ENCODE results near the gene TMEM184A. TPM values are rescaled to one million over a fixed set of nuclear protein-coding genes. Genes with fewer than 3 reads are reported as not detected.

The TMEM184A gene
- total and polyA plus RNA-seq, 2 of the 4 experiments (the other 2 are of a cell fraction) = 0.36 to 1.9 TPM

DNA sequence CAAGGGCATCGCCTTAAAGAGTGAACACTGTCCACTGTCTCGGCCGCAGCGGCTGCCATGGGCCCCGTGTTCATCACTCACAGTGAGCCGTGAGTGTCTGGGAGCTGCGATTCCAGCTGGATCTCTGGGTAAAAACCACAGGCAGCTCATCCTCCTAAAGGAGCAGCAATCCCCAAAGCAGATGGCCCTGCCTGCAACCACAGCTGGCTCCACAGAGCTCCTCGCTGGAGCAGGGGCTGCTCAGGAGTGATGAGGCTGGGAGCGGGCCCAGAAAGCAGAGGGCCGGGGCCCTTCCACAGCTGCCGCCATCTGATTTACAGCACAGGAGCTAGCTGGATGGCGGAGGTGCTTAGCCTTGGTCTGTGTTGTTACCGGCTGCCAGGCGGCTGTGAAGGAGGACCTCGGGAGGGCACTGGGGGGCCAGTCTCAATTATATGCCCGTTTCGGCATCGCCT, 6.6 kb upstream of the TMEM184A start:
- Histone ChIP-seq H3K9me3 (ENCODE audit: control insufficient read depth, insufficient read depth, low read length) (no peaks in the 10 kb centered on the region), H4K5ac (ENCODE audit: low read depth, low read length) (no peak overlapping the region), H4K91ac (ENCODE audit: insufficient read depth, low read depth, low read length) (no peak overlapping the region), H2BK20ac (ENCODE audit: low read depth, low read length) (no peak overlapping the region), H3K23ac (ENCODE audit: low read depth, low read length) (no peak overlapping the region), H3K27me3 (ENCODE audit: control insufficient read depth, insufficient read depth, low read length) (no peaks in the 10 kb centered on the region), H2BK120ac (ENCODE audit: low read depth, low read length) (0 out of 2 replicates have a peak overlapping the region, but pooled peaks have one; percentile 8), H2AFZ (replicated peaks; ENCODE audit: low read length, poor library complexity) (peak overlapping the region; percentile 86), H2AK9ac (replicated peaks; ENCODE audit: low read depth, low read length, poor library complexity) (no peak overlapping the region), H3K9me1 (ENCODE audit: insufficient read depth, low read length) (peaks cover 10% of the 10 kb centered on the region), H3K14ac (replicated peaks; ENCODE audit: low read depth, low read length) (no peak overlapping the region), H4K8ac (ENCODE audit: low read depth in 2 of 2, low read length in 2 of 2) (peak overlapping the region; percentile 33 to 47; a peak in 1 of 4 replicates), H3K27ac (ENCODE audit: insufficient read depth, low read length) (no peak overlapping the region), H3K79me1 (ENCODE audit: low read depth in 1 of 2, low read length in 2 of 2) (peaks cover 5 to 15% of the 10 kb centered on the region in 2 experiments; a peak in 3 of 4 replicates), H3K9ac (ENCODE audit: low read depth, low read length) (no peak overlapping the region), H3K4me2 (ENCODE audit: low read depth, low read length) (no peak overlapping the region), H3K18ac (ENCODE audit: low read depth, low read length) (no peak overlapping the region), H2BK15ac (ENCODE audit: low read depth, low read length) (no peak overlapping the region), H3K4ac (ENCODE audit: low read depth, low read length) (no peak overlapping the region), H3K4me3 (ENCODE audit: insufficient read depth, low read depth, low read length) (no peak overlapping the region), H2BK5ac (ENCODE audit: low read depth, low read length, poor library complexity, severe bottlenecking) (no peak overlapping the region), H2AK5ac (ENCODE audit: low read depth, low read length) (no peak overlapping the region; the same call in 1 of the 2 replicates), H3K4me1 (ENCODE audit: control insufficient read depth, insufficient read depth, low read length) (peaks cover 9% of the 10 kb centered on the region), H3K56ac (ENCODE audit: extremely low read depth, insufficient read depth, low read length) (no peak overlapping the region), H3K36me3 (ENCODE audit: control insufficient read depth, insufficient read depth, low read length) (peaks cover 15% of the 10 kb centered on the region), H4K20me1 (ENCODE audit: insufficient read depth, low read length) (no peaks in the 10 kb centered on the region; the same call in 1 of the 2 replicates)
- DNase-seq = peak; percentile 66
- dilution Hi-C loops (cut with HindIII; ENCODE audit: low sequenced_read_pairs, unreplicated experiment) = no loop called here
- 48% methylated on average over 7 of the region's 18 CpGs; no CpG with 5 or more reads in 1 of the 2 experiments for WGBS, 2 experiments (ENCODE audit: extremely low coverage in 2 of 2, insufficient read length in 1 of 2)
- ChIA-PET POLR2A (ENCODE audit: unreplicated experiment) (no interaction called here), CTCF (no interaction called here)
- TF ChIP-seq POLR2A (IDR thresholded peaks at IDR 0.05; ENCODE audit: low read depth, low read length) (no peak), MAZ (IDR thresholded peaks at IDR 0.05; ENCODE audit: borderline replicate concordance, low read depth, low read length) (no peak), RFX5 (IDR thresholded peaks at IDR 0.05; ENCODE audit: low read depth, low read length) (no peak), CHD1 (IDR thresholded peaks at IDR 0.05; ENCODE audit: low read depth, low read length) (no peak), CEBPB (IDR thresholded peaks at IDR 0.05; ENCODE audit: low read depth, low read length) (no peak)
- TF ChIP-seq, protein P1, sequence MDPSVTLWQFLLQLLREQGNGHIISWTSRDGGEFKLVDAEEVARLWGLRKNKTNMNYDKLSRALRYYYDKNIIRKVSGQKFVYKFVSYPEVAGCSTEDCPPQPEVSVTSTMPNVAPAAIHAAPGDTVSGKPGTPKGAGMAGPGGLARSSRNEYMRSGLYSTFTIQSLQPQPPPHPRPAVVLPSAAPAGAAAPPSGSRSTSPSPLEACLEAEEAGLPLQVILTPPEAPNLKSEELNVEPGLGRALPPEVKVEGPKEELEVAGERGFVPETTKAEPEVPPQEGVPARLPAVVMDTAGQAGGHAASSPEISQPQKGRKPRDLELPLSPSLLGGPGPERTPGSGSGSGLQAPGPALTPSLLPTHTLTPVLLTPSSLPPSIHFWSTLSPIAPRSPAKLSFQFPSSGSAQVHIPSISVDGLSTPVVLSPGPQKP (IDR thresholded peaks at IDR 0.05; ENCODE audit: borderline replicate concordance, low read depth, low read length) = no peak
- TF ChIP-seq, protein P2, sequence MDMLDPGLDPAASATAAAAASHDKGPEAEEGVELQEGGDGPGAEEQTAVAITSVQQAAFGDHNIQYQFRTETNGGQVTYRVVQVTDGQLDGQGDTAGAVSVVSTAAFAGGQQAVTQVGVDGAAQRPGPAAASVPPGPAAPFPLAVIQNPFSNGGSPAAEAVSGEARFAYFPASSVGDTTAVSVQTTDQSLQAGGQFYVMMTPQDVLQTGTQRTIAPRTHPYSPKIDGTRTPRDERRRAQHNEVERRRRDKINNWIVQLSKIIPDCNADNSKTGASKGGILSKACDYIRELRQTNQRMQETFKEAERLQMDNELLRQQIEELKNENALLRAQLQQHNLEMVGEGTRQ (IDR thresholded peaks at IDR 0.05; ENCODE audit: low read depth, low read length) = no peak
- in situ Hi-C loops (cut with MboI; ENCODE audit: low sequenced_read_pairs) = no loop called here
- BruUV-seq (replicated peaks) = no TSS peak
- intact Hi-C loops (cut with micrococcal nuclease) = no loop called here
- peak; percentile 36 for ATAC-seq (ENCODE audit: low read depth)
